ENCODE data around the gene EEF1AKMT4. TPM values are rescaled to one million over a fixed set of nuclear protein-coding genes. Genes with fewer than 3 reads are reported as not detected.

Gene EEF1AKMT4
- total RNA-seq, 1 donor from 2014 or later, result 2.6 TPM

- intact Hi-C loops (cut with DNase I), result no loop called here
- peak; percentile 21 for DNase-seq
These were observed 12.8 kb upstream of the EEF1AKMT4 start for GRCh38 chr3:184236636-184237035.

GRCh38 chr3:184237211-184237610 is 12.3 kb upstream of the EEF1AKMT4 start:
- no peak for TF ChIP-seq CTCF (IDR thresholded peaks at IDR 0.05)
- Histone ChIP-seq H3K27me3 (ENCODE audit: low read depth) (peaks cover 30% of the 10 kb centered on the region), H3K9me3 (no peaks in the 10 kb centered on the region), H3K4me3 (no peak overlapping the region), H3K27ac (no peak overlapping the region), H3K36me3 (peaks cover 4% of the 10 kb centered on the region), H3K4me1 (no peaks in the 10 kb centered on the region)
- DNase-seq, result peak; percentile 10
- intact Hi-C loops (cut with DNase I), result no loop called here
- no peak for ATAC-seq

More at GRCh38 chr3:184236636-184237035, 12.8 kb upstream of the EEF1AKMT4 start:
- Histone ChIP-seq H3K4me1 (no peaks in the 10 kb centered on the region), H3K4me3 (no peak overlapping the region), H3K9me3 (no peaks in the 10 kb centered on the region), H3K27ac (no peak overlapping the region), H3K36me3 (no peaks in the 10 kb centered on the region), H3K27me3 (ENCODE audit: low read depth) (peaks cover 34% of the 10 kb centered on the region)
- no peak for TF ChIP-seq CTCF (IDR thresholded peaks at IDR 0.05)
- ATAC-seq, result no peak

- H3K27me3 ChIP-seq (ENCODE audit: low read depth), result peaks cover 25% of the 10 kb centered on the region
- intact Hi-C loops (cut with DNase I), result no loop called here
- no peak for ATAC-seq
- no peak for TF ChIP-seq CTCF (IDR thresholded peaks at IDR 0.05)
- no peak overlapping the region for H3K27ac ChIP-seq
- H3K4me1 ChIP-seq, result no peaks in the 10 kb centered on the region
- no peak for DNase-seq
- peaks cover 10% of the 10 kb centered on the region for H3K36me3 ChIP-seq
- no peak overlapping the region for H3K4me3 ChIP-seq
- H3K9me3 ChIP-seq, result no peaks in the 10 kb centered on the region
These were observed 11.7 kb upstream of the EEF1AKMT4 start for GRCh38 chr3:184237807-184238206.

GRCh38 chr3:184238246-184238818 is 11.1 kb upstream of the EEF1AKMT4 start:
- ATAC-seq (no peak), DNase-seq (peak; percentile 27)
- Histone ChIP-seq H3K4me3 (no peak overlapping the region), H3K27me3 (ENCODE audit: low read depth) (peaks cover 19% of the 10 kb centered on the region), H3K36me3 (peaks cover 15% of the 10 kb centered on the region), H3K27ac (no peak overlapping the region), H3K4me1 (no peaks in the 10 kb centered on the region), H3K9me3 (no peaks in the 10 kb centered on the region)
- intact Hi-C loops (cut with DNase I), result no loop called here
- no peak for TF ChIP-seq CTCF (IDR thresholded peaks at IDR 0.05)

GRCh38 chr3:184239221-184239620 is 10.3 kb upstream of the EEF1AKMT4 start:
- intact Hi-C loops (cut with DNase I), result no loop called here

More at GRCh38 chr3:184239221-184239620, 10.3 kb upstream of the EEF1AKMT4 start:
- DNase-seq, result peak; percentile 15
- Histone ChIP-seq H3K27ac (no peak overlapping the region), H3K4me3 (no peak overlapping the region), H3K4me1 (no peaks in the 10 kb centered on the region), H3K36me3 (peaks cover 24% of the 10 kb centered on the region), H3K27me3 (ENCODE audit: low read depth) (peaks cover 16% of the 10 kb centered on the region), H3K9me3 (no peaks in the 10 kb centered on the region)
- TF ChIP-seq CTCF (IDR thresholded peaks at IDR 0.05), result no peak
- no peak for ATAC-seq
